ENCODE results near the gene NNMT.

Gene NNMT

DNA sequence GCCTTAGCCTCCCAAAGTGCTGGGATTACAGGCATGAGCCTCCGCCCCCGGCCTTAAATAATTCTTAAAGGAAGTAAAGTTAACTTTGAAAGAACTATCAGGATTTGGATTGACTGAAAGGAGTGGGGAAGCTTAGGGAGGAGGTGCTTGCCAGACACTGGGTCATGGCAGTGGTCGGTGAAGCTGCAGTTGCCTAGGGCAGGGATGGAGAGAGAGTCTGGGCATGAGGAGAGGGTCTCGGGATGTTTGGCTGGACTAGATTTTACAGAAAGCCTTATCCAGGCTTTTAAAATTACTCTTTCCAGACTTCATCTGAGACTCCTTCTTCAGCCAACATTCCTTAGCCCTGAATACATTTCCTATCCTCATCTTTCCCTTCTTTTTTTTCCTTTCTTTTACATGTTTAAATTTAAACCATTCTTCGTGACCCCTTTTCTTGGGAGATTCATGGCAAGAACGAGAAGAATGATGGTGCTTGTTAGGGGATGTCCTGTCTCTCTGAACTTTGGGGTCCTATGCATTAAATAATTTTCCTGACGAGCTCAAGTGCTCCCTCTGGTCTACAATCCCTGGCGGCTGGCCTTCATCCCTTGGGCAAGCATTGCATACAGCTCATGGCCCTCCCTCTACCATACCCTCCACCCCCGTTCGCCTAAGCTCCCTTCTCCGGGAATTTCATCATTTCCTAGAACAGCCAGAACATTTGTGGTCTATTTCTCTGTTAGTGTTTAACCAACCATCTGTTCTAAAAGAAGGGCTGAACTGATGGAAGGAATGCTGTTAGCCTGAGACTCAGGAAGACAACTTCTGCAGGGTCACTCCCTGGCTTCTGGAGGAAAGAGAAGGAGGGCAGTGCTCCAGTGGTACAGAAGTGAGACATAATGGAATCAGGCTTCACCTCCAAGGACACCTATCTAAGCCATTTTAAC, at the start of gene NNMT:
NNMT (plus strand) TSS at position 724 of the 929 bp plus-strand sequence; CDS start at position 882, 158 bp downstream.
- no peak for DNase-seq

GRCh38 chr11:114247070-114247789, 49.0 kb upstream of the NNMT start:
- DNase-seq, result no peak

- DNase-seq, result no peak
Measured at GRCh38 chr11:114250180-114250579, 46.0 kb upstream of the NNMT start.

GRCh38 chr11:114250993-114251814, 45.0 kb upstream of the NNMT start:
- DNase-seq, result no peak

GRCh38 chr11:114251815-114252337, 44.3 kb upstream of the NNMT start:
- DNase-seq, result no peak

GRCh38 chr11:114252767-114253166, 43.4 kb upstream of the NNMT start:
- no peak for DNase-seq

- no peak for DNase-seq
Measured at GRCh38 chr11:114253771-114254170, 42.4 kb upstream of the NNMT start.

- no peak for DNase-seq
Measured at GRCh38 chr11:114254571-114255146, 41.5 kb upstream of the NNMT start.

- DNase-seq, result no peak
Measured at GRCh38 chr11:114255289-114255688, 40.9 kb upstream of the NNMT start.

DNA sequence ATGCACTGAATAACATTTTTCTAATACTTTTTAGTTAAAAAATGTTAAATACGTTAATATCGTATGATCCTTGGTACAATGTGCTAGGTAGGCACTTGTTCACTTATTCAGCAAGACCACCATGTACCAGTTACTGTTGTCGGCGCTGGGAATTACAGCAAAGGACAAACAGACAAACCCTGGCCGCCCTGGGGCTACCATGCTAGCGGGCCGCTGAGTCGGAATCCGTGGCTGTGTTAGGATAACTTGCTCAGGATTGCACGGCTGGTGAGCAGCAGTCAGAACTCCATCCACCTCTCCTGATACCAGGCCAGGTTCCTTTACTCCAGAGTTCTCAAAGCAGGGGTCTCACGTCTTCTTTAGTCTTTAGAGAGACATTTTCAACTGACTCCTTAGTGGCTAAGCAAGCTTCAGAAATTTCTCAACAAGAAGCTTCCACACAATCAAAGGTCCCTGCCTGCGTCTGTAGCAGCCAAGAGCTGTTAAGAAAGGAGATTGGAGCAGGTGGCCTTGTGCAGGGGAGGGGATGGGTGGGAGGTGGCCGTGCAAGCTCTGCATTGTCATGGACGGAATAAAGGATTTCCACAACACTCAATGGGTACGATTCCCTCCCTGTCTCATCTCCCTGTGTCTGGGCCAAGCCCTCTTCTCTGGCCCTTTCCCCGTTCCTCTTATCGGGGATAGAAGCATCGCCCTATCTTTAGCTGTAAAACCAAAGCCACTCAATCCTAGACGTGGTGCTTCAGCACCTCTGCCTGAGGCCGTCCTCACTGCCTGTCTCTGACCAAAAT, 39.8 kb upstream of the NNMT start:
- no peak for DNase-seq

- DNase-seq, result no peak
Measured at GRCh38 chr11:114256967-114257286, 39.3 kb upstream of the NNMT start.

DNA sequence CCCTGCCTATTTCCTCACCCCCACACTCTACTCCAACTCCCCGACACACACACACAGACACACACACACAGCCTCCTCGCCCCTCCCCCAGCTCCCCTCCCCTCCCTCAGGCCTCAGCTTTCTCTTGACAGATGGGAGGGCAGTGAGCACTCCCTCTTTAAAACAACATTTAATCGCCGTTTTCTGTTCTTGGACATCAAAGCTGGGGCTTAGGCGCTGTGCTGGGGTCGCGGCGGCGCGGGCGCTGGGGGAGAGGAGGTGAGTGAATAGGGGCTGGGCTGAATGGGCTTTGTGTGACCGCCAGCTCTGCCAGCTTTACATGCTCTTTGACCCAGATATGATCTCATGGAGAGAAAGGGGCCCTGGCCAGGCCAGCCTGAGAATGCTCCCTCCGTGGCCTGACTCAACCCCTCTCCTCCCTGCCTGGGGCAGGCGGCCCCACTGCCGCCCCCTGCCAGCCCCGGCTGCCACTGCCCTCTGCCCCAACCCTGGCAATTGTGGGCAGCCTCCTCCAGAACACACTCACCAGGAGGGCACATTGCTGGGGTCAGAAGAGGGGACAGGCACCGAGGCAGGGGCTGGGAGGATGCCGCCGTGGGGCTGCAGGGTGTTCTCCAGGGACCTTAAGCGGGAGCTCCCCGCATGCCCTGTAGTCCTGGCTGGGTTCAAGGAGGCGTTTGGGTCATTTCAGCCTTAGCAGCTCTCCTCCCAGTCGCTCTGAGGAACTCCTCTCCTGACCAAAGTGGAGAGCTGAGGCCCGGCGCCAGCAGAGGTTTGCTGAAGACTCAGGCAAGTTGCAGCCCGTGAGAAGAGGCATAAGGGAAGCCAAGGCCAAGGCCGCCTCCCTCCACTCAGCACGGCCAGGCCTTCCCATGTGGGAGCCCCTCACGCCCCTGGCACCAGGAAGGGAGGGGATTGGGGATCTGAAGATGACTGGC, 38.3 kb upstream of the NNMT start:
- no peak for DNase-seq

DNA sequence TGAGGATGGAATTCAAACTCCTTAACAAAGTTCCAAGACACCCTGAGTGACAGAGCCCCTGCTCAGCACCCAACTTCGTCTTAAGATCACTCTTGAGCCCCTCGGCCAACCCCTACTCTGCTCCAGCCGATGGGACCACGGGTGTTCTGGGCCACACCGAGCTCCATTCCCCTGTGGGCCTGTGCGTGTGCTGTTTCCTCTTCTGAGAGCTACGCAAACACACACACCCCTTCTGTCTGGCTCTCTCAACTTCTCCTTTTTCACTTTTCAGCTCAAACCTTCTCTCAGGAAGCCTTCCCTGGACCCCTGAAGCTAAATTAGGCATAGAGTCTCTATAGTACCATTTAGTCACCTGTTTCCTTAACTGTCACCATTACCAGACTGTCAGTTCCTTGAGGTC, 37.5 kb upstream of the NNMT start:
- DNase-seq, result no peak

GRCh38 chr11:114259124-114259526, 37.1 kb upstream of the NNMT start:
- no peak for DNase-seq

DNA sequence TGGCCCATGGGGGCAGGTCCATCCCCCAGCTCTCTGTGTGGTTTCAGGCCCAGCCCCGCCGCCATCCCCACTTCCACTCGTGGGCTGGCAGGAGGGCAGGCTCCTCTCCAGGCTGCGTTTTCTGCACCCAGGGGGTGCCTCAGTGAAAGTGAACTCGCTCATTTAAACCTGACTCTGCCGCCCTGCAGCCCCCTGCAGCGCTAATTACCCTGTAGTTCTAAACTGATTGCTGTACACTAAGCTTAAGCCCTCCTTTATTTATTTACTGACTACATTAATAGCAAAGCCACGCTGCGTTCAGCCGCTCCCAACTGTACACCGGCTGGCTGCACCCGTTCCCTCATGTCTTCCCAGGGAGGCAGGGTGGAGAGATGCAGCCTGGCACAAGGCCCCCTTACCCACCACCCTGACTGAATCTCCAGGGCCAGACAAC, 36.6 kb upstream of the NNMT start:
- no peak for DNase-seq

DNA sequence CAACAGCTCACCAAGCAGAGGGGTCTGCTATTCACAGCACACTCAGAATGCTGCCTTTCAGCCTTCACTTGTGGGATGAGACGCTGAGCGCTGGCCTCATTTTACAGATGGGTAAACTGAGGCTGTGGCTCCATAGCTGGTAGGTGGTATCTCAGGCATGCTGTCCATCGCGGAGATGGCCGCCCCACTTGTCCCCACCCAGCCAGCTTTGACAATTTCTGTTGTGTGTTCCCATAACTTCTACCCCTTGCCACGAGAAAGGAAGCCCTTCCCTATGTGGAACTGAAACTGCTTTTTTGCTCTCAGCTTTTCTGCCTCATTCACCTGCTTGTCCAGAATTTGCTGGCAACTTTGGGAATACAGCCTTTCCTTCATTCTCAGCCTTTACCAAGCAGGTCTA, 36.1 kb upstream of the NNMT start:
- no peak for DNase-seq

- no peak for DNase-seq
Measured at GRCh38 chr11:114260483-114260882, 35.7 kb upstream of the NNMT start.

- no peak for DNase-seq
Measured at GRCh38 chr11:114261791-114262190, 34.4 kb upstream of the NNMT start.

- no peak for DNase-seq
Measured at GRCh38 chr11:114262681-114263512, 33.3 kb upstream of the NNMT start.
